Stimulated activated CD8-positive, alpha-beta memory T cell treated with anti-CD3 and anti-CD28 coated beads, Interleukin-15, amount 100 ng/mL, for 1 hour (primary cell): ENCODE data around the gene CARMIL1.

Source experiments
- DNase-seq: peaks from one replicate; pipeline ENCODE4 v3.0.0-alpha.2; 2020; ENCODE audit warnings: low read depth

The CARMIL1 gene

GRCh38 chr6:25278914-25279747 is at the start of gene CARMIL1:
CARMIL1 (plus strand) TSS chr6:25279374; CDS start chr6:25279796, 422 bp downstream.
- DNase-seq: peak; percentile 30

DNA sequence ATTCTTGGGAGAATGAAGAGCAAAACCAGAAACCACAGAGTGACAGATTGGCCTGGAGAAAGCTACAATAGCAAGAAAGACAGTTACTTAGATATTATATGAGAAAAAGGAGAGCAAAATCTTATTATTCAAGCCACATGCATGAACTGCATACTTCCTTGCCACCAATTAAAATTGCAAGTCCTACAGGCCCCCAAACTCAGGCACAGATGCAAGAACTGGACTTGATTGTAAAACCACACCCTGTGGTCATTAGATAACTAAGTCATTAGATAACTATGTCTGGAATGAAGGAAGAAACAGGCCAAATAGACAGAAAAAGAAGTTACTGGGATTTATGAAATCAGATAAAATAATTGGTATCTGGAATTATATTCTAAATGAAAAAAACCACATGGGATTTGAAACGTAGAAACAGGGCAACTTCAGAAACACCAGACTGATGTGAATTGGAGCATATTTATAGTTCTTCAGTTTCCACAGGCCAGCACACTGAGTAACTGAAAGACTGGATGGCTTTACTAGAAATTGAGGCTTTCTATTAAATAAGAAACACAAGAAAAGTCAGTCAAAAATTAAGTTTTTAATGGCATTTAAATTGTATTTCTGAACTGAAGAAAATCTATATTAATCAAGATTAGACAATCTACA is 49.4 kb upstream of the CARMIL1 start:
- no peak for DNase-seq

DNA sequence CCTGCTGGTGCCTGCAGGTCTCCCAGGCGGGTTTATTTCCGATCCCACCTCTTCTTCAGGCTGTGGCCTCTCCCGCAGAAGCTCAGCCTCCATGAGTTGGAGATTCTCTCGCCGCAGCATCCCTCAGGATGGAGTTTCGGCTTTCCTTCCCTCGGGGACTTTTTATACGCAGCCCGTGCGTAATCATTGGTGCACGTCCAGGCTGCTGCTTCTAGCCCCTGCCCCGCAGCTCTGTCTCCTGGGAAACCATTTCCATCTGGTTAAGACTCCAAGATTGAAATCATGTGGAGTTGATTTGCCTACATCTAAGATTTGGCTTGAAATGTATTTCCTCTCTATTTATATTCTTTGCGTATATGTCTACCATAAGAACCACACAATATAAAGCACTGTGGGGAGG is 46.7 kb upstream of the CARMIL1 start:
- no peak for DNase-seq

- DNase-seq: no peak
Observed at GRCh38 chr6:25233226-25233625, 45.9 kb upstream of the CARMIL1 start.

- DNase-seq: no peak
Observed at GRCh38 chr6:25237579-25237978, 41.6 kb upstream of the CARMIL1 start.

- no peak for DNase-seq
Observed at GRCh38 chr6:25239059-25239458, 40.1 kb upstream of the CARMIL1 start.

- no peak for DNase-seq
Observed at GRCh38 chr6:25239498-25239897, 39.7 kb upstream of the CARMIL1 start.

DNA sequence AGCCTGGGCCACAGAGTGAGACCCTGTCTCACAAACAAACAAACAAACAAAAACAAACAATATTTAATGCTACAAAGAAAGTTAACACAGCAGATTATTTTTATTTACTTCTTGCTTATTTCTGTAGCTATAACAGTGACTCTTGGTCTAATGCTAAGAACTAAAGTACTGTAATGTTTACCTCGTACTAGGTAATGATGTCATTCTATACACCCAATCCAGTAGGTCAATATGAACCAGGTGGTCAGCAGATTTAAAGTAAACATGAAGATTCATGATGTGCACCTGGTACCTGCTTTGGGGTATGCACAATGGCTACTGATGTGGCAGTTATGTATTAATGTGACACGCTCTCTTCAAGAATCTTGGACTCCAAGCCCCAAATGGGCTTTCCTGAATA is 36.6 kb upstream of the CARMIL1 start:
- DNase-seq: no peak

- no peak for DNase-seq
Observed at GRCh38 chr6:25244865-25245264, 34.3 kb upstream of the CARMIL1 start.

DNA sequence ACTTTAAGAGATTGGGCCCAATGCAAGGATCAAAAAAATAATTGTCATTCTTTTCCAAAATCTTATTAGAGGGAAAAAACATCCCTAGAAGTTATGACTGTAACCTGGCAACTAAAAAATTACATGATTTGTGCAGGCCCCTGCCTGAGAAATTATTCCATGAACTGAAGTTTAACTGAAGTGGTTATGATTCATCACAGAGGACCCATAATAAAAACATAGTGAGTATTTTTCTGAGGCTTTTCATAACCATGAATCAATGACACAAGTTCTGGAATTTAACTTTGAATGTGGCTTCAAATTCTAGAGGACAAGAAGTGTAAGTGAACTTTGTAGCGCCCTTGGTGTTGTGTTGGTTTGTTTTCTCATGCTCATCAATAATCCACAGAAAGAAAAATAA is 31.1 kb upstream of the CARMIL1 start:
- no peak for DNase-seq

DNA sequence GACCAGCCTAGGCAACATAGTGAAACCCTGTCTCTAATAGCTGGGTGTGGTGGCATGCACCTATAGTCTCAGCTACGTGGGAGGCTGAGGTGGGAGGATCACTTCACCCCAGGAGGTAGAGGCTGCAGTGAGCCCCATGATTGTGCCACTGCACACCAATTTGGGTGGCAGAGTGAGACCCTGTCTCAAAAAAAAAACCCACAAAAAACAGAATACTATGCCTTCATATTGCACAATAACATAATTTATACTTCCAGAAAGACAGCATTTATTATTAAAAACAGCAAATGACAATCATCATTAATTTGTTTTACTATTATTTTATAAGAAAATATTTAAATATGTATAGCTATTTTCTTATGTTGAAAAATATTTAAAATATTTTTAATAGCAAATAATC is 30.0 kb upstream of the CARMIL1 start:
- DNase-seq: no peak

DNA sequence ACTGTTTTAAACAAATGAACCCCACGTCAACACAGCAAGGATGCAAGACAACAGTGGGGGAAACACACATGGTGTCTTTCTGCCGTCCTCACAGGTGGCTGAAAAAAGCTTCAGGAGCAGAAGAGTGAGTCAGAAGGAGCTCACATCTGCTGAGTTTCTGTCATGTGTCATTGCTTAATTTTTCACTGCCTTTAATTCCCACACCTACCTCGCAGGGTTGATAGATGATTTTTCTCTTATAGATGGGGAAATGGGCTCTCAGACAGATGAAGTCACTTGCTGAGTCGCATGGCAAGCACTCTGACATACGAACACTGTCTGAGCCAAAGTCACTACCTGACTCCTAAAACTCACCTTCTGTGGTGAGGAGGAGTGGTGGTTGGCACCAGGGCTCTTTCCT is 28.3 kb upstream of the CARMIL1 start:
- DNase-seq: no peak

DNA sequence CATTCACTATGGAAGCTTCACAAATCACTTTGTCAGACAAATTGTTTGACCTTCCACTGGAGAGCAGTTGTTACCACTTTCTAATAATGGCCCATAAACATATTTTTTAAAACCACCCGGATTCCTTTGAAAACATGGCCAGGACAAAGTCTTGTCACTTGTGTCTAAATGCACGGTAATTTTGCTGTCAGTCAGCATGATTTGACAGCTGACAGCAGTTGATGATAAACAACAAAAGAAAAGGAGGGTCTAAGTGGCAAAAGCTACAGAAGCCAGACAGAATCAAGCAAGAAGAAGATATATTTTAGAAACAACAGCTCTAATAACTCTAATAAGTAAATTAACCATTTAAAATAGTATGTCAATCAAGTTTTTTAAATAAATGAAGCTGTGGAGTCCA is 27.7 kb upstream of the CARMIL1 start:
- no peak for DNase-seq

GRCh38 chr6:25253351-25253750 is 25.8 kb upstream of the CARMIL1 start:
- DNase-seq: no peak

GRCh38 chr6:25254671-25255070 is 24.5 kb upstream of the CARMIL1 start:
- DNase-seq: no peak

- no peak for DNase-seq
Observed at GRCh38 chr6:25257686-25258348, 21.4 kb upstream of the CARMIL1 start.

- no peak for DNase-seq
Observed at GRCh38 chr6:25259756-25260155, 19.4 kb upstream of the CARMIL1 start.

GRCh38 chr6:25263657-25264056 is 15.5 kb upstream of the CARMIL1 start:
- no peak for DNase-seq

DNA sequence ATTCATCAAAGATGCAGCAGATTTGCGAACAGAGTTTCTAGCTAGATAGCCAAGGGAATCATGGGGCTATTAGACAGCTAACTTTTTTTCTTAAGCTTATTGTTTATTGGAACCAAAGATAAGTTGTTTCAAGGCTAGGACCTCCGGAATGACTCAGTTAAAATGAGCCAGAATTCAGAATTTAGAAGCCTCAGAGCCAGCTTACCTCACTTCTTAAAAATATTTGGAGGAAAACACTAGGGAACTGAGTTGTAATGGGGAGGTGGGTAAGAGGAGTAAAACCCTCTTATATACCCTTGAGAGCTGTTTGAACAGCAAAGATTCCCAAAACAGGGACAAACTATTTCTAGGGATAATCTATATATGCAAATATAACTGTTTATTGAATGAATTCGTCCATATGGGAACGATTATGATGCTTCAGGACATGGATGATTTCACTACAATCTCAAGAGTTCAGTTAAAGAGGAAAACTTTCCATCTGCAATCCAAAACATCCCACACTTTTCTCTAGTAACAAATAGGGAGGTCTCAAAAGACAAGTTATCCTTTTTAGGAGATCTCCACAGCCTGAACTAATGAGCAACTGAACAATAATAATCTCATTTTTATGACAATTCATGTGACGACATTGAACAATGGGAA is 12.6 kb upstream of the CARMIL1 start:
- no peak for DNase-seq

DNA sequence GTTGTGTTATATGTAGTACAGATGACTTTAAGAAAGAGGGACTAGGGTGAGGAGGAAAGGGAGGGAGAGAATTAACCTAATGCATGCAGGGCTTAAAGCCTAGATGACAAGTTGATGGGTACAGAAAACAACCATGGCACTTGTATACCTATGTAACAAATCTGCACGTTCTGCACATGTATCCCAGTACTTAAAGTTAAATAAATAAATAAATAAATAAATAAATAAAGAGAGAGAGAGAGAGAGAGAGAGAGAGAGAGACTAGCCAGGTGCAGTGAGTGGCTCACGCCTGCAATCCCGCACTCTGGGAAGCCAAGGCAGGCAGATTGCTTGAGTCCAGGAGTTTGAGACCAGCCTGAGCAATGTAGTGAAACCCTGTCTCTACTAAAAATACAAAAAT is 11.5 kb upstream of the CARMIL1 start:
- DNase-seq: no peak

- DNase-seq: no peak
Observed at GRCh38 chr6:25270559-25270958, 8.6 kb upstream of the CARMIL1 start.

DNA sequence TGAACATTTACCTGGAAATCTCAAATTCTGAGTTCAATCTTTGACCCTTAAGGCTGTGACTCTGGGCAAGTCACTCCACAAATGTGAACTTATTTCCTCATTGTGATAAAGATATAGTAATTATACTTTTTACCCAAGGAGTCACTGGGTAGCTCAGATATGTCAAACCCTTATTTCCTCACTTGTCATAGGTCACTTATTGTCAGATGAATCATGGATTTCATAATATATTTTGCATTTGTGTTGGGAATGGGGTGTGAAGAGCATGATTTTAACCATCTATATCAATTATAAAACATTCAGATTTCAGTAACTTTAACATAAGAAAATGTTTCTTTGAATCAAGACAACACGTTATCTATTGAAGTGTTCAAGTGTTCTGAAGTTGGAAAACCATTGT is 3.7 kb upstream of the CARMIL1 start:
- DNase-seq: no peak

- DNase-seq: no peak
Observed at GRCh38 chr6:25277386-25277785, 1.8 kb upstream of the CARMIL1 start.
